GM12875 (cell line): ENCODE results near the gene ZBED1.
"Not testable (repeated sequence)": the region's sequence is repeated elsewhere in the genome, so short reads cannot be mapped to it uniquely, and the experiment has no call there.

Experiments used
- H3K4me3 ChIP-seq: one replicate; pipeline ENCODE4 v1.5.1; 2011; ENCODE audit warnings: low read depth, low read length, control low read depth
- TF ChIP-seq, protein P1 (sequence below): IDR thresholded peaks from 2 replicates; pipeline ENCODE4 v1.5.1; 2011; ENCODE audit warnings: low read depth, mild to moderate bottlenecking, control low read depth, inconsistent platforms, low read length, moderate library complexity, borderline replicate concordance; ENCODE audit not compliant: insufficient read depth

The ZBED1 gene

DNA sequence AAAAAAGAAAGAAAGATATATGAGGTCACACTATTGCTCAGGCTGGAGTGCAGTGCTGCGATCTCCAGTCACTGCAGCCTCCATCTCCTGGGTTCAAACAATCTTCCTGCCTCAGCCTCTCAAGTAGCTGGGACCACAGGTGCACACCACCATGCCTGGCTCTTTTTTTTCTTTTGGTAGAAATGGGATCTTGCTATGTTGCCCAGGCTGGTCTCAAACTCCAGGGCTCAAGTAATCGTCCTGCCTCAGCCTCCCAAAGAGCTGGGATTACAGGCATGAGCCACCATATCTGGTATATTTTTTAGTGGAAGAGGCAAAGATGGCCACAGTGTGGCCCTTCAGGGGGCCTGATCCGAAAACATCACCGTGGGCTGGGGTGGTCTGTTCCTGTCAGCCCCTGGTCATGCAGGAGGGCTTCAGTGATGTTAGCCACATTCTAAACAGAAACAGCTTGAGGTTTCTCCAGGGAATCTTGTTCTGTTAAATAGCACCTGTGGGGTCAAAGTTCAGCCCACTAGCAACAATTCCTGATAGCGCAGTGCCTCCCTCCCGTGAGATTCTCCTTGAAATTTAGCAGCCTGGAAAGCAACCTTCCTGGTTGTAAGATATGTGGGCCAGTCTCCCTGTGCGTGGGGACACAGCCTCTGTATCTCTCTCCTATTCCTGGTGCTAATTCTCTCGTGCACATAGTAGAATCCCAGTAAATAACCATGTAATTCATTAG lies 7.3 kb upstream of the ZBED1 start:
- TF ChIP-seq, protein P1, sequence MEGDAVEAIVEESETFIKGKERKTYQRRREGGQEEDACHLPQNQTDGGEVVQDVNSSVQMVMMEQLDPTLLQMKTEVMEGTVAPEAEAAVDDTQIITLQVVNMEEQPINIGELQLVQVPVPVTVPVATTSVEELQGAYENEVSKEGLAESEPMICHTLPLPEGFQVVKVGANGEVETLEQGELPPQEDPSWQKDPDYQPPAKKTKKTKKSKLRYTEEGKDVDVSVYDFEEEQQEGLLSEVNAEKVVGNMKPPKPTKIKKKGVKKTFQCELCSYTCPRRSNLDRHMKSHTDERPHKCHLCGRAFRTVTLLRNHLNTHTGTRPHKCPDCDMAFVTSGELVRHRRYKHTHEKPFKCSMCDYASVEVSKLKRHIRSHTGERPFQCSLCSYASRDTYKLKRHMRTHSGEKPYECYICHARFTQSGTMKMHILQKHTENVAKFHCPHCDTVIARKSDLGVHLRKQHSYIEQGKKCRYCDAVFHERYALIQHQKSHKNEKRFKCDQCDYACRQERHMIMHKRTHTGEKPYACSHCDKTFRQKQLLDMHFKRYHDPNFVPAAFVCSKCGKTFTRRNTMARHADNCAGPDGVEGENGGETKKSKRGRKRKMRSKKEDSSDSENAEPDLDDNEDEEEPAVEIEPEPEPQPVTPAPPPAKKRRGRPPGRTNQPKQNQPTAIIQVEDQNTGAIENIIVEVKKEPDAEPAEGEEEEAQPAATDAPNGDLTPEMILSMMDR: no peak
- H3K4me3 ChIP-seq: no peak overlapping the region

- TF ChIP-seq, protein P1: no peak
Measured at GRCh38 chrX:2507196-2507595, 6.4 kb upstream of the ZBED1 start.

DNA sequence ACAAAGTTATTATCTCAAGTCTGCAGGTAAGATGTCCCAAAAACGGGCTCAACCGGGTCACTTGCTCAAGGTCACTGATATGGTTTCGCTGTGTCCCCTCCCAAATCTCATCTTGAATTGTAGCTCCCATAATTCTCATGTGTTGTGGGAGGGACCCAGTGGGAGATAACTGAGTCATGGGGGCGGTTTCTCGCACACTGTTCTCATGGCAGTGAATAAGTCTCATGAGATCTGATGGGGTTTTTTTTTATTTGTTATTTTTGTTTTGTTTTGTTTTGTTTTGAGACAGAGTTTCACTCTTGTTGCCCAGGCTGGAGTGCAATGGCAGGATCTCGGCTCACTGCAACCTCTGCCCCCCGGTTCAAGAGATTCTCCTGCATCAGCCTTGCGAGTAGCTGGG lies 4.6 kb upstream of the ZBED1 start:
- H3K4me3 ChIP-seq: not testable (repeated sequence)

More at GRCh38 chrX:2507196-2507595, 6.4 kb upstream of the ZBED1 start:
- no peak overlapping the region for H3K4me3 ChIP-seq

- TF ChIP-seq, protein P1: no peak
- no peak overlapping the region for H3K4me3 ChIP-seq
Measured at GRCh38 chrX:2504706-2505332, 4.0 kb upstream of the ZBED1 start.

DNA sequence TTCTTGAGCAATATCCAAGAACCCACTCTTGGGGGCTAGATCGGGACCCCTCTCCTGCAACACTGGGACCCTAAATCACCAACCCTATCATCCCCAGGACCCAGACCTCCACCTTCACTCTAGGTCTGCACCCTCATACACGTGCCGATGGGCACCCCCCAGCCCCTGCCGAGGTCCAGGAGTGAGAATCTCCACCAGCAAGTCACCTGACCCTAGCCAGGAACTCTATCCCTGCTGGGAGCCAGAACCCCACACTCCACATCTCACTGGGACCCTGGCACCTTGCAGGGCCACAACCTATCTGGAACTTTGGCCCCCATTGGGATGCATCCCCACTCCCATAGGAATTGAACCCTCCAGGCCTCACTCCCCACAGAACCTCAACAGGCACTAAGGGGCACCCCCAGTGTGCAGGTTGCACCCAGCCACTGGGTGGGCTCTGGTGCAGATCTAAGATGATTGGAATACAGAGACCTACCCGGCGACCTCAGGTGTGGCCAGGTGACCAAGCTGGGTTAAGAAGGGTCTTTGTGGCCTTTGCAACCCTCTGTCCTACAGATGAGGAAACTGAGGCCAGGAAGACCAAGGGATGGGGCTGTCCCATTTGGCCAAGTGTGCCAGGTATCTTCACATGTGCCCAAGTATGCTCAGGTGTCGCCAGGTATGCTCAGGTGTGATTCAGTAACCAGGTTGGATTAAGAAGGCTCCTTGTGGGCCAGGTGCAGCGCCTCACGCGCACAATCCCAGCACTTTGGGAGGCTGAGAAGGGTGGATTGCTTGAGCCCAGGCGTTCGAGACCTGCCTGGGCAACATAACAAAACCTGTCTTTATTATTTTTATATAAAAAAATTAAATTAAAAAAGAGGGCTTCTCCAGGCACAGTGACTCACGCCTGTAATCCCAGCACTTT lies 3.1 kb upstream of the ZBED1 start:
- TF ChIP-seq, protein P1: no peak
- no peak overlapping the region for H3K4me3 ChIP-seq

DNA sequence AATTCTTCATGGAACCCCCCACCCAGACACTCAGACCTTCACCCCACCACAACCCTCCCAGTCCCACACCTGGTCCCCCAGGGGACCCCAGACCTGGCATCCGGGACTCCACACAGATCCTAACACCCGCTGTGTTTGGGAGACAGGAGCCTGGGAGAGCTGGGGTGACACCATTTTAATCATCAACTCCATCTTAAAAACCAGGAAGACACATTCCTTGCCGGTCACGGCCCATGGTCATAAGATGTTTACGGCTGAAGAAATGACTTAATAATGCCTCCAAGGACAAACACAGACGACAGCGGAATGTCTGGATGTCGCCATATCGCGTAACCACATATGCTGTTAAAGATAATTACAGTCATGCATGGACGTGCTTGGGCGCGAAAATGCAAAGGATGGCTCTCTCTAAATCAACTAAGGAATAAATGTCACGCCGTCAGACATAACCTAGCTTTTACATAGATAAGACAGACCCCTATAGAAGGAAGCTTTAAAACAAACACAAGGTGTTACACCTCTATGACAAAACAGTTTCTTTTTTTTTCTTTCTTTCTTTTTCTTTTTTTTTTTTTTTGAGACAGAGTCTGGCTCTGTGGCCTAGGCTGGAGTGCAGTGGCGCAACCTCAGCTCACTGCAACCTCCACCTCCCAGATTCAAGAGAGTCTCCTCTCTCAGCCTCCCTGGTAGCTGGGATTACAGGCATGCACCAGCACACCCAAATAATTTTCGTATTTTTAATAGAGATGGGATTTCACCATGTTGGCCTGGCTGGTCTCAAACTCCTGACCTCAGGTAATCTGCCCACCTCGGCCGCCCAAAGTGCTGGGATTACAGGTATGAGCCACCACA lies 2.1 kb upstream of the ZBED1 start:
- no peak overlapping the region for H3K4me3 ChIP-seq

More for the DNA sequence above, 2.1 kb upstream of the ZBED1 start:
- TF ChIP-seq, protein P1: no peak
